B cell (primary cell): ENCODE results near the gene RAB4A. TPM values are rescaled to one million over a fixed set of nuclear protein-coding genes. Genes with fewer than 3 reads are reported as not detected.

Experiments
- ATAC-seq: fragments of 200-7000 bp; cut with Tn5 transposase; one replicate; pipeline ENCODE4 v1.10.0; 2021; ENCODE audit warnings: low read depth, mild to moderate bottlenecking, moderate number of reproducible peaks, moderate library complexity
- CTCF ChIA-PET: fragments of 350-600 bp; sonication (Branson Sonifier 250); formaldehyde crosslinking; loops from one replicate; lab custom pipeline; 2021; ENCODE audit warnings: antibody characterized with exemption, inconsistent platforms; lab: Charles Lee
- POLR2A ChIA-PET: fragments of 350-600 bp; sonication (Branson Sonifier 250); formaldehyde crosslinking; loops from one replicate; lab custom pipeline; 2021; ENCODE audit warnings: antibody characterized with exemption; lab: Charles Lee
- DNase-seq: peaks from one replicate; pipeline ENCODE4 v3.0.0; 2013
- H2AFZ ChIP-seq: 2 replicates; pipeline ENCODE4 v1.6.1; 2012; ENCODE audit warnings: mild to moderate bottlenecking, low read depth, low read length; ENCODE audit not compliant: insufficient read depth, poor library complexity, severe bottlenecking
- H3K27ac ChIP-seq, 2 donors: 1 replicate in 1 of 2; 2 replicates in 1 of 2; pipeline ENCODE4 v1.5.1; 2012 to 2013; ENCODE audit warnings: low read length in 2 of 2, mild to moderate bottlenecking in 2 of 2, moderate library complexity in 1 of 2
- H3K27me3 ChIP-seq, 4 experiments: fragments of 200-600 bp in 1 of 4; sonication (generic) in 1 of 4; replicated peaks in 1 of 4; 1 replicate in 2 of 4; 2 replicates in 2 of 4; pipeline versions ENCODE4 v1.6.1 to v1.7.0; 2013 to 2016; ENCODE audit warnings: low read length in 3 of 4, mild to moderate bottlenecking in 2 of 4, mixed read lengths in 1 of 4, moderate library complexity in 1 of 4; ENCODE audit not compliant: insufficient read depth in 4 of 4, control insufficient read depth in 3 of 4; ENCODE audit errors: control extremely low read depth in 1 of 4
- H3K36me3 ChIP-seq, 2 experiments: replicated peaks in 1 of 2; 1 replicate in 1 of 2; 2 replicates in 1 of 2; pipeline versions ENCODE4 v1.6.1 to v1.7.1; 2013; ENCODE audit warnings: low read length in 1 of 2; ENCODE audit not compliant: insufficient read depth in 2 of 2, control insufficient read depth in 1 of 2; ENCODE audit errors: control extremely low read depth in 1 of 2, extremely low read depth in 1 of 2
- H3K4me1 ChIP-seq, 2 donors: fragments of 200-600 bp in 1 of 2; sonication (generic) in 1 of 2; 1 replicate in 1 of 2; 2 replicates in 1 of 2; pipeline versions ENCODE4 v1.5.1 to v1.6.1; 2013 to 2017; ENCODE audit warnings: low read length in 2 of 2; ENCODE audit not compliant: control insufficient read depth in 2 of 2, insufficient read depth in 2 of 2
- H3K4me2 ChIP-seq: replicated peaks from 2 replicates; pipeline ENCODE3; 2012; ENCODE audit warnings: mild to moderate bottlenecking, low read depth, low read length; ENCODE audit not compliant: poor library complexity, severe bottlenecking
- H3K4me3 ChIP-seq, 5 experiments: fragments of 200-600 bp in 1 of 5; sonication (generic) in 1 of 5; 1 replicate in 3 of 5; 2 replicates in 2 of 5; pipeline versions ENCODE4 v1.5.1 to v1.7.0; 2011 to 2016; ENCODE audit warnings: low read length in 4 of 5, mild to moderate bottlenecking in 4 of 5, low read depth in 2 of 5, control low read depth in 1 of 5, moderate library complexity in 1 of 5; ENCODE audit not compliant: insufficient read depth in 1 of 5; ENCODE audit errors: control extremely low read depth in 1 of 5, extremely low read depth in 1 of 5
- H3K79me2 ChIP-seq: fragments of 200-600 bp; sonication (generic); one replicate; pipeline ENCODE4 v1.6.0; 2016; ENCODE audit warnings: low read length; ENCODE audit not compliant: control insufficient read depth, insufficient read depth
- H3K9ac ChIP-seq: fragments of 200-600 bp; sonication (generic); 2 replicates; pipeline ENCODE4 v1.6.1; 2017; ENCODE audit warnings: mild to moderate bottlenecking, low read length, moderate library complexity
- H3K9me3 ChIP-seq, 3 donors: one replicate each; pipeline versions ENCODE4 v1.6.1 to v1.7.1; 2013; ENCODE audit warnings: low read length in 2 of 3; ENCODE audit not compliant: control insufficient read depth in 2 of 3, insufficient read depth in 1 of 3; ENCODE audit errors: control extremely low read depth in 1 of 3
- H4K20me1 ChIP-seq: 2 replicates; pipeline ENCODE4 v1.6.0; 2012; ENCODE audit warnings: mild to moderate bottlenecking, low read length; ENCODE audit not compliant: insufficient read depth, control insufficient read depth, poor library complexity, severe bottlenecking
- H3K27ac Mint-ChIP-seq: one replicate; pipeline ENCODE4 v1.8.0; 2021; ENCODE audit warnings: mixed read lengths
- H3K27me3 Mint-ChIP-seq: one replicate; pipeline ENCODE4 v1.8.0; 2021; ENCODE audit warnings: mixed read lengths
- H3K4me1 Mint-ChIP-seq: one replicate; pipeline ENCODE4 v1.8.0; 2021; ENCODE audit warnings: mixed read lengths
- H3K4me3 Mint-ChIP-seq: one replicate; pipeline ENCODE4 v1.8.0; 2021; ENCODE audit warnings: mixed read lengths
- H3K9me3 Mint-ChIP-seq: one replicate; pipeline ENCODE4 v1.8.0; 2022; ENCODE audit warnings: mixed read lengths; ENCODE audit not compliant: insufficient read depth
- CTCF ChIP-seq: fragments of 200-600 bp; IDR thresholded peaks from one replicate; pipeline ENCODE4 v1.8.0; 2022; ENCODE audit warnings: antibody characterized with exemption, mild to moderate bottlenecking
- EZH2 ChIP-seq: IDR thresholded peaks from 2 replicates; pipeline ENCODE4 v1.6.1; 2012; ENCODE audit warnings: borderline replicate concordance, low read depth, mild to moderate bottlenecking, moderate library complexity, low read length; ENCODE audit not compliant: insufficient read depth, poor library complexity, severe bottlenecking
- WGBS: methylation state at CpG from one replicate; pipeline ENCODE4 v1.1.5; 2013; ENCODE audit warnings: missing lambda C conversion rate; ENCODE audit not compliant: insufficient coverage; 5-methylcytosine and 5-hydroxymethylcytosine counted together
- intact Hi-C: fragments of 100-400 bp; cut with micrococcal nuclease; formaldehyde crosslinking; loops from one replicate; pipeline ENCODE4 v1.10.0; 2022
- polyA plus RNA-seq: library from polyadenylated mRNA; depleted of rRNA; stranded (reverse); fragments of >200 nt; gene quantifications from 2 replicates; pipeline ENCODE4 v1.2.3, GENCODE V29; 2012
- total RNA-seq, 2 donors: library from RNA; stranded (reverse); fragments of 120-200 nt in 1 of 2; gene quantifications; 1 replicate in 1 of 2; 2 replicates in 1 of 2; pipeline versions ENCODE4 v1.2.3 to v1.2.4, GENCODE V29; 2013 to 2022

RAB4A gene
- total and polyA plus RNA-seq, 2 donors (not counting 1 experiment from before 2014, with no cell fraction given): 14.7 to 49.7 TPM

- Histone ChIP-seq H3K27ac (no peak overlapping the region), H3K4me1 (no peaks in the 10 kb centered on the region), H3K36me3 (no peaks in the 10 kb centered on the region), H3K9ac (no peak overlapping the region), H3K4me3 (no peak overlapping the region), H3K9me3 (peaks cover 1 to 11% (median 9%) of the 10 kb centered on the region in 3 donors), H3K79me2 (no peaks in the 10 kb centered on the region), H4K20me1 (no peaks in the 10 kb centered on the region), H3K4me2 (no peak overlapping the region), H2AFZ (no peak overlapping the region), H3K27me3 (no peaks in the 10 kb centered on the region)
- POLR2A ChIA-PET: no interaction called here
- intact Hi-C loops: no loop called here
- ATAC-seq: no peak
- Mint-ChIP-seq H3K27me3 (peaks cover 9% of the 10 kb centered on the region), H3K4me3 (no peak overlapping the region), H3K9me3 (peaks cover 14% of the 10 kb centered on the region), H3K27ac (no peak overlapping the region), H3K4me1 (no peaks in the 10 kb centered on the region)
- WGBS: 100% methylated on average over 1 of the region's 4 CpGs
- TF ChIP-seq EZH2: no peak
- no peak for DNase-seq
- CTCF ChIA-PET: interaction anchor here (1.6 kb wide), 1 partner anchor 16 kb away, joined by 5 read pairs; no protein-coding TSS in a partner anchor
Measured at GRCh38 chr1:229243638-229244037, 27.3 kb upstream of the RAB4A start.

- Mint-ChIP-seq H3K9me3 (peaks cover 14% of the 10 kb centered on the region), H3K4me1 (no peaks in the 10 kb centered on the region), H3K27me3 (peaks cover 9% of the 10 kb centered on the region), H3K27ac (no peak overlapping the region), H3K4me3 (no peak overlapping the region)
- Histone ChIP-seq H3K4me2 (no peak overlapping the region), H3K27me3 (no peaks in the 10 kb centered on the region), H3K9ac (no peak overlapping the region), H2AFZ (no peak overlapping the region), H3K79me2 (no peaks in the 10 kb centered on the region), H4K20me1 (no peaks in the 10 kb centered on the region), H3K4me1 (no peaks in the 10 kb centered on the region), H3K9me3 (peaks cover 1 to 9% (median 9%) of the 10 kb centered on the region in 3 donors), H3K27ac (no peak overlapping the region), H3K4me3 (no peak overlapping the region), H3K36me3 (no peaks in the 10 kb centered on the region)
- ATAC-seq: no peak
- POLR2A ChIA-PET: no interaction called here
- intact Hi-C loops: no loop called here
- CTCF ChIA-PET: interaction anchor here (1.6 kb wide), 1 partner anchor 17 kb away, joined by 5 read pairs; no protein-coding TSS in a partner anchor
- WGBS: 94% methylated on average over 2 of the region's 3 CpGs
- TF ChIP-seq CTCF (no peak), EZH2 (no peak)
- no peak for DNase-seq
Measured at GRCh38 chr1:229244091-229244490, 26.8 kb upstream of the RAB4A start.
